Suppressor macrophage treated with lipopolysaccharide for 1 hour (primary cell): ENCODE data around the gene EPSTI1.
A peak's percentile ranks its signal among the peaks of the same experiment; 100 is the strongest.
"Not testable (repeated sequence)": the region's sequence is repeated elsewhere in the genome, so short reads cannot be mapped to it uniquely, and the experiment has no call there.

Source experiments
- DNase-seq, 3 donors: peaks; one replicate each; pipeline ENCODE4 v3.0.0-alpha.2; 2020 to 2022

The EPSTI1 gene

GRCh38 chr13:42883771-42884467 is 108.1 kb downstream of the EPSTI1 start:
- DNase-seq: no peak

- no peak for DNase-seq
Observed at GRCh38 chr13:42883142-42883541, 108.9 kb downstream of the EPSTI1 start.

GRCh38 chr13:42880056-42880605 is 111.9 kb downstream of the EPSTI1 start:
- peak in 1 of 3 donors; percentile 12 for DNase-seq

DNA sequence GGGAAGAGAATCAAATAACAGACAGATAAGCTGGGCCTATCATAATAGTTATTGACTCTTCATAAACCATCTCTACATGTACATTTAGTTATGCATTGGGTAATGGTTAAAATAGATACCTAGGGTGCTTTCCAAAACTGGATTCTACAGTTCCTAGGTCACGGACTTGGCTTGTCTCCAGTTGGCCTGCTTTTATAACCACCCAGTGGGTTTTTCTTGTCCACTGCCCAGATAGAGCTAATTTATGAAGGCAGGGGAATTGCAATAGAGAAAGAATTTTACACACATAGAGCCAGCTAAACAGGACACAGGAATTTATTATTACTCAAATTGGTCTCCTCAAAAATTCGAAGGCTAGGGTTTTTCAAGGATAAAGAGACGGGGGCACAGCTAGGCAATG is 113.3 kb downstream of the EPSTI1 start:
- DNase-seq: no peak

GRCh38 chr13:42876887-42877545 is 115.0 kb downstream of the EPSTI1 start:
- peak; percentile 36 to 85 (median 83) for DNase-seq

- peak; percentile 71 to 84 (median 81) for DNase-seq
Observed at GRCh38 chr13:42876270-42876714, 115.7 kb downstream of the EPSTI1 start.

DNA sequence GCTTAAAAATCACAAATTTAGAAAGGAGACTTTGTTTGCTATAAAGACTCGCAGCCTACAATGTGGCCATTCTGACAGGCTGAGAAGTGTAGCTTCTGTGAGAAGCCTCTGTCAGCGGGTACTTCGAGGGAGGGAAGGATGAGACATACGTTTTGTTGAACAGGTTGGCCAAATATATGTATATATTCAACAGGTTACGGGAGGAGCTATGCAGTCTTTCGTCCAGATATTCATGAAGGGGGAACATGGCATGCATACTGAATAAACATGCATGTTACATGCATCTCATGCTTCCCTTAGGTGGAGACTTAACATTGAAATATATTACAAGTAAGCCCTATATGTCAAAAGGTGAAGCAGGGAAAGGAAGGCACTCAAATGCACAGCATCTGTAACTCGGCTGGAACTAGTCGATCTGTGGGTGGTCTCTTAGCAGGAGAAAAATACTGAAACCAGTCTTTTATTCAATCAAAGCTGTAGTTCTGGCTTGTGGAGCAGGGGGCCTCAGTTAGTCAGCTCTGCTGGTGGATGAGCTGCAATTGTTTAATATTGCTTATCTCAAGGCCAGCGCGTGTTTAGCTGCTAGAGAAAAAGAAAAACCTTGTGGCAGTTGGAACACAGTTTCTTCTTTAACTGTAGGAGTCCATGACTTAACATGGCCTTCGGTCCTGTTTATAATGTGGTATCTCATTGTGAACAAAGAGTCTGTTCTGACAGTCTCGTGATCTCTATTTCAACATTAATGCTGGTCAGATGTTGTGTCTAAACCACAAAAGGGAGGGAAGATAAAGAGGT is 116.4 kb downstream of the EPSTI1 start:
- peak in 2 of 3 donors; percentile 19 to 23 for DNase-seq

- DNase-seq: no peak
Observed at GRCh38 chr13:42874221-42874620, 117.8 kb downstream of the EPSTI1 start.

DNA sequence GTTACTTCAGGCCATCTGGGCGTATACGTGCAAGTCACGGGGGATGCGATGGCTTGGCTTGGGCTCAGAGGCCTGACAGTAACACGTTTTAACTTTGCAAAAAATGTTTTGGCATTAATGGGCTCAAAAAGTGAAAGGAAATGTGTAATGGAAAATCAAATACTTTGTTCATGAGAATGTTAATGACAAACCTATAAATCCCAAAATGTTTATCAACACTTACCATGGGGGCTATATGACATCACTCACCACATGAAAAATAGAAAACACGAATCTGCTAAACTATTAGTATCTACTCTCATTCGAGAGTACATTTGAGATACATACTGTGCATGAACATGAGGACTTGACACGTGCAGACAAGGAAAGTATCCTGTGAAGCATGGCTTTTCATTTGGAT is 119.0 kb downstream of the EPSTI1 start:
- no peak for DNase-seq

DNA sequence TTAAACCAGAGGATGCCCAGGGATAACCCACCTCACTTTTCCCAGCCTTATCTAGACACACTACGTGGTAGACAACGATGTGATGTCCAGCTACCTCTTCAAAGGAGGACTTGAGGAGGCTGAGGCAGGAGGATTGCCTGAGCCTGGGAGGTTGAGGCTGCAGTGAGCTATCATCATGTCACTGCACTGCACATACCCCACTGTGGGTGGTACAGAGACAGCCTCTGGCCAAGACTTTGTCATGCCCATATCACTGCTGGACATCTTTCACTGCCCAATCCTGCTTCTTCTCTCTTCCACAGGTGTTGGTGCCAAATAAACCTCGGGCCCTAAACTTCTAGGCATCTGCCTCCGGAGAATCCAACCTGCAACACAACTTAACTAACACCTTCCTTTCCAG is 124.8 kb downstream of the EPSTI1 start:
- no peak for DNase-seq

DNA sequence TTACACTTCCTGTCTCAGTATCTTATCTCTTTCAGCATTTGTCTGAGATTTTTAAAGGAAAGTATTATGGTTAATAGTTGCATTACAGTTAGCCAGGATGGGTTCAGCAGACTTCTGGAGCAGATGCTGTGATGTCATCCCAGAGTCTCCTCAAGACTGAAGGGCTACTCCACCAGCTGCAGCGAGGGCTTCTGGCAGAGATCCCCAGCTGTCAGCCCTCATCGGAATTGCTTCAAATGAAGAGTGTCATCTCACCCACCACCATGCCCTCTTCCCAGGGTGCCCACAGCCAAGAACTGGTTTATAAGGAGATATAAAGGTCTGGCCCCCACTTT is 126.3 kb downstream of the EPSTI1 start:
- DNase-seq: no peak

GRCh38 chr13:42864952-42865767 is 126.9 kb downstream of the EPSTI1 start:
- DNase-seq: no peak

- DNase-seq: not testable (repeated sequence)
Observed at GRCh38 chr13:42862370-42862769, 129.7 kb downstream of the EPSTI1 start.

DNA sequence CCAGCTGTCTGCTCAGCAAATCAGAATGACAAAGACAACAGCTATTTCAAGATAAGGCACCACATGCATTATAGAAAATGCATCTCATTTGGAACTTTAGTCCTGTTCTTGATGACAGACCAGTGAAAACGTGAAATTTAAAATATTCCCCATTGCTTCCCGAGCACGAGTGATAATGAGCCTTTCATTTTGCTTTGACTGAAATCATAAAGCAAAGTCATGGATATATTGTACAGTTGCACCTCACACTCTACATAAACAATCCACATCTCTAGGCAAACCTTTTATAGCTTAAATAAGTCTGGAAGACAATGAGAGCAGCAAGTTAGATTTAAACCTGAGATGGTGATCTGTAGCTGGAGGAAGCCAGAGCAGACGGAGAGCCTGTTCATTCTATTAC is 131.6 kb downstream of the EPSTI1 start:
- no peak for DNase-seq

- no peak for DNase-seq
Observed at GRCh38 chr13:42859760-42860159, 132.3 kb downstream of the EPSTI1 start.

- DNase-seq: no peak
Observed at GRCh38 chr13:42855410-42855809, 136.6 kb downstream of the EPSTI1 start.

DNA sequence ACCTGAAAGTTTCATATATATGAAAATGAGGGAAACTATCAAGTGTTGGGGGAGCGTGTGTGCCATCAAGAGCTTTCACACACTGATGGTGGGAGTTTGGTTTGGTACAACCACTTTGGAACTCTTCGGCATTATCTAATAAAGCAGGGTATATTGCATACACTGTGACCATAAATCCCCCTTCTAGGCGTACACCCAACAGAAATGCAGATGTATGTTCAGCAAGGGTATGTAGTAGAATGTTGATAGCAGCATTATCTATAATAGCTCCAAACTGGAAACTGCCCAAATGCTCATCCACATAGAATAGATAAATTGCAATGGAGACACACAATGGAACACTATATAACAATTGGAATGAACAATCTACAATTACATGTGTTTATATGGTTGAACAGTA is 139.9 kb downstream of the EPSTI1 start:
- no peak for DNase-seq

GRCh38 chr13:42849200-42849599 is 142.8 kb downstream of the EPSTI1 start:
- no peak for DNase-seq

DNA sequence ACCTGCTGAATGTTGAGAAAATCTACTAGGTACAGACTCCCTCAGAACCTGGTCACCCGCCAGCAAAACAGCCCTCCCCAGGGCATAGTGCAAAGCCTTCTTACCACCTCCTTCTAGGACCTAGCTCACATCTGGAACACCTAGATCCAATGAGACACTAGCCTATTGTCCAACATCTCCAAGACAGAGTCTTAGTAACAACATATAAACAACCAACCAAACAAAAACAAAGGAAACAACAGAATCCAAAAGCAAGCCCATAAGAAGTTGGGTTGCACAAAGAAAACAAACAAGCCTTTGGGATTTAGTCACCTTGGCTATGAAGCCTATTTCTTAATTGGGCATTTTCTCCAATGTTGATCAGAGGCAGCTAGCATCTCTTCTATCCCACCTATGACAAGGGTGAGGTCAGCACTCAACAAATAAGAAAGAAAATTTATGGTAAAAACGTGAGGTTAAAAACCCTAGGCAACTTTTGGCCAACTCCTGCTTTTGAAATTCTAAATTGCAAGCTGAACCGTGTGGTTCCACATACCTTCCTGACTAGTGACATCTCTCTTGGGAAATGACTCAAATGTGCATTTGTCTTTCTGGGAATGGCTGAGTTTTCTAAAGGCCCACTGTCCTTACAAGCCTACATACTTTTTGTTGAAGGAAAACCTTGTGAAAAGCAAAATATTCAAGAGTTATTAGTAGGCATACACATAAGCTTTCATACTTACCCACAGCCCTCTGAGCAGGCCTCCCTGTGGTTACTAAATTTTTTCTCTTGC is 144.0 kb downstream of the EPSTI1 start:
- no peak for DNase-seq

DNA sequence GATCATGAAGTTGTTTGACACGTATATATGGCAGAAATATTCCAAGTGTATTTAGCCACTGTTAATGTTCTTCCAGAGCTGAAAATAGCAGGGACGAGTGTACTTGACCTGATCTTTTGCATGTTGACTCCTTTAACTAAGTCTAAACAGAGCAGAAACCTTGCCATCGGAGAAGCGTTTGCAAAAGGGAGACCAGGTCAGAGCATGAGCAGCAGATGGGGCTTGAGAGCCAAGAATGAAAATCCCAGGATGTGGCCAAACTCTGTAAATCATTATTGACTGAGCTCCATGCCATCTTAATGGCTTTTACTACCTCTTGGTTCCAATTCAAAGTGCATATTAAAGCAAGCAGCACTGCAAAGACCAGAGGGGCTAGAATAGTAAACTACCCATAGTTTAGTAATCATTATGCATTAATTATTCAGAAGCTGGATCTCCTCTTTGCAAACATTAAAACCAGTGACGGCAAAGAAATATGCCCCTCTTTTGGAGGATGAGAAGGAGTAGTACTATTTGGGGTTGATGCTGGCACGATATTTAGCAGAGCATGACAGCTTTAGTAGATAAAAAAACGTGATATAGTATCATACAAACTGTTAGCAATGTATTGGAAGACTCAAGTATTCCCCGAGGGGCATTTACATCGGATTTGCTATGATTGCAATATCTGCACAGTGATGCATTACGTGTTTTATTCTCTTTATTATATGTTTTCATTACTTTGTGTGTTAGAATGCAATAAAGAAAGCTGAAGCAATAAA is 154.9 kb downstream of the EPSTI1 start:
- no peak for DNase-seq
